Stimulated activated CD4-positive, alpha-beta T cell treated with anti-CD3 and anti-CD28 coated beads, Interleukin-15, amount 100 ng/mL, for 48 hours (primary cell): ENCODE results near the gene TPCN1.

Experiments
- DNase-seq, 2 donors: peaks; one replicate each; pipeline ENCODE4 v3.0.0-alpha.2; 2020; ENCODE audit warnings: low read depth in 2 of 2

TPCN1 gene

GRCh38 chr12:113305281-113305856 is 84.1 kb downstream of the TPCN1 start:
- no peak for DNase-seq

- no peak for DNase-seq
Observed at GRCh38 chr12:113306382-113306781, 85.1 kb downstream of the TPCN1 start.

GRCh38 chr12:113310489-113310888 is 89.2 kb downstream of the TPCN1 start:
- no peak for DNase-seq

- DNase-seq: no peak
Observed at GRCh38 chr12:113314121-113314529, 92.9 kb downstream of the TPCN1 start.

- DNase-seq: no peak
Observed at GRCh38 chr12:113315358-113315757, 94.1 kb downstream of the TPCN1 start.

- DNase-seq: no peak
Observed at GRCh38 chr12:113316155-113316554, 94.9 kb downstream of the TPCN1 start.

GRCh38 chr12:113317122-113317521 is 95.9 kb downstream of the TPCN1 start:
- no peak for DNase-seq

GRCh38 chr12:113318046-113318656 is 96.9 kb downstream of the TPCN1 start:
- no peak for DNase-seq

- no peak for DNase-seq
Observed at GRCh38 chr12:113318900-113319628, 97.8 kb downstream of the TPCN1 start.

- DNase-seq: no peak
Observed at GRCh38 chr12:113320401-113320800, 99.1 kb downstream of the TPCN1 start.

GRCh38 chr12:113322343-113322742 is 101.1 kb downstream of the TPCN1 start:
- no peak for DNase-seq

GRCh38 chr12:113325916-113326315 is 104.7 kb downstream of the TPCN1 start:
- no peak for DNase-seq

GRCh38 chr12:113326775-113327395 is 105.6 kb downstream of the TPCN1 start:
- DNase-seq: no peak

- DNase-seq: no peak
Observed at GRCh38 chr12:113328368-113328889, 107.2 kb downstream of the TPCN1 start.

- no peak for DNase-seq
Observed at GRCh38 chr12:113329022-113329790, 107.9 kb downstream of the TPCN1 start.

- DNase-seq: no peak
Observed at GRCh38 chr12:113329791-113330417, 108.6 kb downstream of the TPCN1 start.

GRCh38 chr12:113330505-113330904 is 109.2 kb downstream of the TPCN1 start:
- no peak for DNase-seq

GRCh38 chr12:113332688-113333417 is 111.6 kb downstream of the TPCN1 start:
- DNase-seq: no peak

GRCh38 chr12:113333418-113333750 is 112.1 kb downstream of the TPCN1 start:
- DNase-seq: no peak
